AG04450 (cell line): Measurements from ENCODE around the gene SENP8. TPM values are rescaled to one million over a fixed set of nuclear protein-coding genes. Genes with fewer than 3 reads are reported as not detected.

Experiments
- CTCF ChIA-PET: fragments of 300-600, 350-600 bp; formaldehyde crosslinking; extraction: SDS; loops from one replicate; lab custom pipeline; 2022; ENCODE audit warnings: antibody characterized with exemption, inconsistent platforms; lab: Charles Lee
- POLR2A ChIA-PET: fragments of 350-600 bp; formaldehyde crosslinking; extraction: SDS; loops from one replicate; lab custom pipeline; 2021; ENCODE audit warnings: antibody characterized with exemption, inconsistent platforms; lab: Yijun Ruan, JAX
- DNase-seq: peaks from one replicate; pipeline ENCODE4 v3.0.0-alpha.2; 2011; ENCODE audit warnings: low read depth, low spot score
- H3K27ac ChIP-seq: one replicate; pipeline ENCODE4 v1.5.1; 2012; ENCODE audit warnings: low read depth, low read length, control low read depth
- H3K27me3 ChIP-seq: one replicate; pipeline ENCODE4 v1.6.0; 2012; ENCODE audit warnings: low read length; ENCODE audit not compliant: control insufficient read depth, insufficient read depth
- H3K4me3 ChIP-seq: 2 replicates; pipeline ENCODE4 v1.5.1; 2011; ENCODE audit warnings: mild to moderate bottlenecking, low read depth, low read length, control low read depth
- H3K9me3 ChIP-seq: 2 replicates; pipeline ENCODE4 v1.5.1; 2012; ENCODE audit warnings: low read length; ENCODE audit not compliant: control insufficient read depth, insufficient read depth
- CTCF ChIP-seq: IDR thresholded peaks from 2 replicates; pipeline ENCODE4 v1.5.1; 2011; ENCODE audit warnings: low read depth, low read length, control low read depth, inconsistent platforms
- polyA plus RNA-seq: library from polyadenylated mRNA; depleted of rRNA; stranded (reverse); fragments of >200 nt; gene quantifications from 2 replicates; pipeline ENCODE4 v1.2.3, GENCODE V29; 2011

Gene SENP8
- polyA plus RNA-seq, 1 experiment, result 5.3 TPM

GRCh38 chr15:72141171-72142084, 23.2 kb downstream of the SENP8 start:
- POLR2A ChIA-PET, result no interaction called here
- DNase-seq, result no peak
- H3K27ac ChIP-seq, result no peak overlapping the region
- H3K27me3 ChIP-seq, result no peaks in the 10 kb centered on the region
- no peak overlapping the region for H3K4me3 ChIP-seq
- no peaks in the 10 kb centered on the region for H3K9me3 ChIP-seq
- TF ChIP-seq CTCF, result no peak
- CTCF ChIA-PET, result no interaction called here

- TF ChIP-seq CTCF, result no peak
- Histone ChIP-seq H3K27ac (no peak overlapping the region), H3K9me3 (no peaks in the 10 kb centered on the region), H3K4me3 (no peak overlapping the region), H3K27me3 (no peaks in the 10 kb centered on the region)
- DNase-seq, result no peak
- CTCF ChIA-PET, result interaction anchor here (1.8 kb wide), 1 partner anchor 10 kb away, joined by 5 read pairs; no protein-coding TSS in a partner anchor
- POLR2A ChIA-PET, result no interaction called here
Measured at GRCh38 chr15:72146221-72146620, 28.0 kb downstream of the SENP8 start.

GRCh38 chr15:72146934-72147333, 28.7 kb downstream of the SENP8 start:
- no peak for DNase-seq
- Histone ChIP-seq H3K27ac (no peak overlapping the region), H3K27me3 (no peaks in the 10 kb centered on the region), H3K9me3 (no peaks in the 10 kb centered on the region), H3K4me3 (no peak overlapping the region)
- CTCF ChIA-PET, result interaction anchor here (1.8 kb wide), 1 partner anchor 9 kb away, joined by 5 read pairs; no protein-coding TSS in a partner anchor
- no peak for TF ChIP-seq CTCF
- POLR2A ChIA-PET, result no interaction called here

GRCh38 chr15:72147418-72147817, 29.2 kb downstream of the SENP8 start:
- no peak for DNase-seq
- no peak overlapping the region for H3K27ac ChIP-seq
- ChIA-PET POLR2A (no interaction called here), CTCF (interaction anchor here (1.8 kb wide), 1 partner anchor 9 kb away, joined by 5 read pairs; no protein-coding TSS in a partner anchor)
- H3K27me3 ChIP-seq, result no peaks in the 10 kb centered on the region
- H3K4me3 ChIP-seq, result no peak overlapping the region
- TF ChIP-seq CTCF, result no peak
- H3K9me3 ChIP-seq, result no peaks in the 10 kb centered on the region
